TTC549 (cell line): Measurements from ENCODE around the gene PARN.
"Not testable (repeated sequence)": the region's sequence is repeated elsewhere in the genome, so short reads cannot be mapped to it uniquely, and the experiment has no call there.

ENCODE experiments used
- FAIRE-seq: peaks from 2 replicates; lab custom pipeline; 2012; peaks lifted over from hg19 to GRCh38; lab: Jason Lieb, UNC

Gene PARN

GRCh38 chr16:14428043-14428442 lies 202.0 kb downstream of the PARN start:
- FAIRE-seq: no peak

DNA sequence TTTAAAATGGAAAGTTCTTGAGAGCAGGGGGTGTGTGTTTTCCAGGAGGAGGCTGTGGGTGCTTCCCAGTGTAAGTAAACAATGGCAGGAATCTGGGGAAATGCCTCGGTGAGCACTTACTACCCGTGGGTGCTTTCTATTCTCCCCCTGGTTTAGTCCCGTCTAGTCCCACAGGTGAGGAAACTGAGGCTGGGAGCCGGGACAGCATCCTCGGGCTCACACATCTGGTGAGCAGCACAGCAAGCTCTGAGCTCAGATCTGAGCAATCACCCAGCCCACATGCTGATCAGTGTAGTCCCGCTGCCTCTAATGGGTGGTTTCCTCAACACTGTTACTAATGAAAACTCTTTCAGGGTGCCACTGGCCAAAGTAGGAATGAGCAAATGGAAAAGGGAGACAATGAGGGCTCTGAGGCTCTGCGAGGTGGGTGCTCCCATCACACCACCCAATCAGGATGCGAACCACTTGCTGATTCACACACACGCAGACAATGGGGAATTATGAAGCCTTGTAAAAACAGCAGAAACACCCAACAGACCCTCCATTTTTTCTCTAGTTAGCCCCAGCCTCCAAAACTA lies 202.6 kb downstream of the PARN start:
- no peak for FAIRE-seq

- no peak for FAIRE-seq
These were observed 205.5 kb downstream of the PARN start for GRCh38 chr16:14424595-14424994.

DNA sequence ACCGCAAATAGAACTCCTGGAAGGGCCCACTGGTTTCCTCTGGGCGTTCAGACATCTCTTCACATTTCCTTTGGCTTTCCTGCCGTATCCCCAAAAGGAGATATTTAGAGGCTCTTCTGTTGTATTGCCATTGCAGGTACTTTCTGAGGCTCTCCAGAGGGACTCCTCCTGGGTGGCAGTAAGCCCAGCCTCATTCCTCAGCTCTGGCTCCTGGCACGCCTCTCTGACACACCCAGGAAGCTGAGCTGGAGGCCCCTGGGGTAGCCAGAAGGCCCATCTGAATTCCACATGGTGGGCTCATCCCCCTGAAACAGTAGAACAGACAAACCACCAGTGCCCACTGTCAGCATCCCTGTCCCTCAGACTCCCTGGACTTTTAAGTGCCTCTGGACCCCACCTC lies 206.7 kb downstream of the PARN start:
- no peak for FAIRE-seq

DNA sequence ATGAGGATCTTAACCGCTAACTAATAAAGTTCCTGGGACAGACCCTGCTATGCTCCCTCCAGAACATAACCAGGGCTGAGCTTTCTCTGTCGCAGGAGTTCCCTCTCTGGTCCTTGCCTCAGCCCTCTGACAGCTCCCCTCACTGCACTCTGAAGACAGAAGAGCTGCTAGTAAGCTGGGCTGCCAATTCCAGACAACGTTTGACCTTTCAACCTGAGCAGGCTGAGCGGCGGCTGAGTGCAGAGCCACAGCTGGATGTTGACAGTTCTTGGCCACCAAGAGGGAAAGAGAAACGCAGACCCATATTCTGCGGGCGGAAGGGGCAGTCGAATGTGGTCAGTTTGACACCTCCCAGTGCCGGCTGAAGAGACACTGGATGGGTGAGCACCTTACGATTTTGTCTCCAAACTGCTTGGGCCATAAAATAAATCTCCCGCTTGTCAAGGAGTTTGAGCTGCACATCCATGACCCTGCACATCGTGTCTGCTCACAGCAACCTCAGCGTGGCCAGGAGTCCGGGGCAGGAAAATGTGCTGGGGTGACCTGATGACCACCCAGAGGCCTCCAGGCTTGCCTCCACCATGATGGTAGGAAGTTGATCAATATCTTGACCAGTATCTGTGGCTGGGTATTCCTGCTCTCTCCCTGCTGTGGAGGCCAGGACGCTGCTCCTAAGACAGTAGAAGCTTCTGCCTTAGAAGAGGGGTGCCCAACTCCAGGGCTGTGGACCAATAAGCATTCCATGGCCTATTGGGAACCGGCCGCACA lies 209.2 kb downstream of the PARN start:
- no peak for FAIRE-seq

DNA sequence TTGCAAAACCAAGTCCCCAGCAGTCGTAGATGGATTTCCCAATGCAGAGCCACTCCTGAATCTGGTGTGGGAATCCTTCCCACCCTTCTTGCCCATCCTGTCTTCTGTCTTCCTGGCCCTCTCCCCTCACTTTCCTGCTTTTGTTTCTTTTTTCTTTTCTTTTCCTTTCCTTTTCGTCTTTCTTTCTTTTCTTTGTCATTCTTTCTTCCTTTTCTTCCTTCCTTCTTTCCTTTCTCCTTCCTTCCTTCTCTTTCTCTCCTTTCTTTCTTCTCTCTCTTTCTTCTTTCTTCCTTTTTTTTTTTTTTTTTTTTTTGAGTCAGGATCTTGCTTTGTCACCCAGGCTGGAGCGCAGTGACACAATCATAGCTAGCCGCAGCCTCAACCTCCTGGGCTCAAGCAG lies 209.8 kb downstream of the PARN start:
- FAIRE-seq: not testable (repeated sequence)

GRCh38 chr16:14419817-14420216 lies 210.2 kb downstream of the PARN start:
- FAIRE-seq: no peak

- no peak for FAIRE-seq
These were observed 211.2 kb downstream of the PARN start for GRCh38 chr16:14418795-14419225.

- no peak for FAIRE-seq
These were observed 213.9 kb downstream of the PARN start for GRCh38 chr16:14416184-14416583.

DNA sequence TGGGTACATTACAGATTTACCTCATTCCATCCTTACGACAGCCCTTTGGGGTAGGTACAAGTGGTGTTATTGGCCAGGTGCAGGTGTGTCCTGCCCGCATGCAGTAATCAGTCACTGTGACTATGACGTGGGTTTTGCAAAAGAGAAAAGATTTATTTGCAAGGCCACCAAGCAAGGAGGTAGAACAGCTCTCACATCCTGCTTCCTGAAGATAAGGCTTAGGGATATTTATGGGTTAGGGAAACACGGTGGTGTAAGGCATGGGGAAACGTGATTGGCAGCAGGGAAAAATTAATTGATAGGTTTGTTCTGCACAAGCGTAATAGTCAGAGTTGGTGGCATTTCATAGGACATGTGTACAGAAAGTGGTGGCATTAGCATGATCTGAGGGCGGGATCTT lies 214.8 kb downstream of the PARN start:
- no peak for FAIRE-seq

GRCh38 chr16:14409563-14409962 lies 220.5 kb downstream of the PARN start:
- FAIRE-seq: no peak

- FAIRE-seq: no peak
These were observed 222.2 kb downstream of the PARN start for GRCh38 chr16:14407786-14408399.

GRCh38 chr16:14405611-14406537 lies 224.2 kb downstream of the PARN start:
- no peak for FAIRE-seq

DNA sequence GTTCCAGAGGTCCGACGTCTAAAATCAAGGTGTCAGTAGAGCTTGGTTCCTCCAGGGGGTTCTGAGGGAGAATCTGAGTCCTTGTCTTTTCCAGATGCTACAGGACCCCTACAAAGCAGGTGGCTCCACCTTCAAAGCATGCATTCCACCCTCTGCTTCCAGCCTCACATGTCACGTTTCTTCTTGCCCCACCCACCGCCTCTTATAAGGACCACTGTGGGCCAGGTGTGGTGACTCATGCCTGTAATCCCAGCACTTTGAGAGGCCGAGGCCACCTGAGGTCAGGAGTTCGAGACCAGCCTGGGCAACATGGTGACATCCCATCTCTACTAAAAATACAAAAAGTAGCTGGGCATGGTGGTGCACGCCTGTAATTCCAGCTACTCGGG lies 227.1 kb downstream of the PARN start:
- FAIRE-seq: not testable (repeated sequence)

- not testable (repeated sequence) for FAIRE-seq
These were observed 227.7 kb downstream of the PARN start for GRCh38 chr16:14402114-14403000.

DNA sequence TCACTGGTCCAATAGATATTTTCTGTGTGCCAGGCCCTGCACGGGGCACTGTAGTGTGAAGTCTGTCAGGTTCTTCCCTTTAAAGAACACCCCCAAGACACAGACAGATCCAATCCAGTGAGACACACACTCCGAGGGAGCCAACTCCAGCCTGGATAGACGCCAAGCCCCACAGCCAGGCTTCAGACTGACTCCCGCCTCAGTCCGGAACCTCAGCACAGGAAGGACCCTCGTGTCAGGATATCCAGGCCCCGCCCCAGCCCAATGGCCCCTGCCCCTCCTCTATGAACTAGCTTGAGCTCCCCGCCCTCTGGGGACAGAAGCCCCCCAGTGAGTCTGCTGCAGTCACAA lies 228.4 kb downstream of the PARN start:
- FAIRE-seq: not testable (repeated sequence)

DNA sequence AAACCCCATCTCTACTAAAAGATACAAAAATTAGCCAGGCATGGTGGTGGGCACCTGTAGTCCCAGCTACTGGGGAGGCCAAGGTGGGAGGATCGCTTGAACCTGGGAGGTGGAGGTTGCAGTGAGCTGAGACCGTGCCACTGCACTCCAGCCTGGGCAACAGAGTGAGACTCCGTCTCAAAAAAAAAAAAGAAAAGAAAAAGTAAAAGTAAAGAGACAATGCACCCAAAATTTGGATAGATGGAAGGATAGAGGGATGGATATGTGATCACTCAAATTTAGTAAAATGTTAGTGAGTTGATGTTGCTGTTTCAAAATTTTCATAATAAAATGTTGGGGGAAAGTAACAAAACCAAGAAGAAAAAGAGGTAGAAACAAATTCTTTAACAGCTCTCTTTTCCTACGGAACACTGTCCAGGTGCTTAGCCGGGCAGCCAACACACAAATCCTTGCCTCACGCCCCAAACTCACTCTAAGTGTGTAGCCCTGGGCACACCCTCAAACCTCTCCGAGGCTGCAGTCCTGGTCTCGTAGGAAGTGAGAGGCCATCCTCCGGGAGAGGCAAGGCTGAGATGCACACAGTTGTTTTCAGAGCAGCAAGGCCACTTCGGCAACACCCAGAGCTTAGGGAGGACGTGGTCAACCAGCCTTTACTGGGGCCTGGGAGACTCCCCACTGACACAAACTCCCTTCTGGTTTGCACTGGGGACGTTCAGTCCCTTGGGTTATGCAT lies 228.9 kb downstream of the PARN start:
- not testable (repeated sequence) for FAIRE-seq

DNA sequence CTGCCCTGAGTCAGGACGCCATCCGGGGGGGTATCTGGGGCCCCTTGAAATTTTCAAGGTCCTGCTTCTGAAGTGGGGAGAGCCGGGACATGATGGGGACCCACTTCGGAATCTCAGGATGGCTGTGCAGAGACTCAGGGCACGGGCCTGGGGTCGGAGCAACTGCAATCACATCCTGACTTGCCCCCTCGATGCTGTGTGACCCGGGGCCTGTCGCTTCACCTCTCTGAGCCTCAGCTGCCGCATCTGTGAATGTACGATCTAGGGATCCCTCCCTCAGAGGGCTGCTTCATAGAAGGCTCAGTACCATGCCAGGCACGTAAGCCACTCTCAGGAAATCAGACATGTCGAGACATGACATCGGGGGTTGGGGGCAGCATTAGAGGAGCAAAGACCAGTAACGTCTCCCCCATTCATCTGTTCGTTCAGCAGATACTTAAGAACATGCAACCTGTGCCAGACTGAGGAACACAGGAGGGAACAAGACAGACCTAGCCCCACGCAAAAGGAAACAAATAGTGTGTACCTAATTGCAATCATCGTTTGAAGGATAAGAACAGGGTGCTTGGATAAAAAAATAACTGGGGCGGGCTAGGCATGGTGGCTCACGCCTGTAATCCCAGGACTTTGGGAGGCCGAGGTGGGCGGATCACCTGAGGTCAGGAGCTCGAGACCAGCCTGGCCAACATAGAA lies 229.6 kb downstream of the PARN start:
- FAIRE-seq: no peak

DNA sequence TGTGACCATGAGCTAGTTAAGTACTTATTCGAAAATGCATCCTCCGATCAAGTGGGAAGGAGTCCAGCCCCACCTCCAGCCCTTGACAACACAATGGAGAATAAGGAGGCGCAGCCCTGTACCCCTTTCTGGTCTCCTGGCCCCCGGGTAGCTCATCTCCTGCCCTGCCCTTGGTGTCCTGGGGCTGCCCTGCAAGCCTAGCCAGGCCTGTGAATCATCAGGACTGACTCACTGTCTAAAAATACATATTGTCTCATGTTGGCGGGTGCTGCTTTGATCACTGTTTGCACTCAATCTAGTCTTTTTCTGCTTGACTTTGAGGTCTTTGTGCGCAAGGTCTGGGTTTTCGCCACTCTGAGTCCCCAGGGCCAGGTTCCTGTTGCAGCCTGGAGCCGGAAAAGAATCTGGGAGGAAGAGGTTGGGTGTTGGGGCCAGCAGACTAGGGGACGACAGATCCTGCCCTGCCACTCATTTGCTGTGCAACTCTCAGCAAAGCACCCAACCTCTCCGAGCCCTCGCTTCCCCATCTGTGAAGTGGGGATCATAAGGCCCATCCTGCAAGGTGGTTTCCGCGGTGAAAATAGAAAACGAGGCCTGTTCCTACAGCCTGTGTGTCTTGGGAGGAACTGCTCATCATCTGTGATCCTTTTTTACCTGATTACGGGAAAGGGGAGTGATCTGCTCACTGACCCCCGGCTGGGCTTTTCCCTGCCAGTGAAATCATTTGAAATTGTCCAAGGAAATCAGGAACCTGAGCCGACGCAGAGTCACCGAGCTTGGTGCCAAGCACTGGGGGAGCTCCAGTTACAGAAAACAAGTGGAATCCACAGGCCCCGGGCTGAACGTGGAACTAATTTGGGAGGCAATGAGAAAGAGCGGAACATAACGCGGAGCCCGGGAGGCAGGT lies 230.4 kb downstream of the PARN start:
- no peak for FAIRE-seq
